CD14-positive monocyte (primary cell): ENCODE measurements around the gene PCP4L1. TPM values are rescaled to one million over a fixed set of nuclear protein-coding genes. Genes with fewer than 3 reads are reported as not detected.
"Not testable (repeated sequence)": the region's sequence is repeated elsewhere in the genome, so short reads cannot be mapped to it uniquely, and the experiment has no call there.

Experiments
- DNase-seq, 3 donors: peaks; one replicate each; pipeline ENCODE4 v3.0.0-alpha.2; 2011 to 2022
- H2AFZ ChIP-seq: 2 replicates; pipeline ENCODE4 v1.6.0; 2012; ENCODE audit warnings: mild to moderate bottlenecking, low read depth, low read length, inconsistent platforms; ENCODE audit not compliant: insufficient read depth, poor library complexity, severe bottlenecking
- H3K27ac ChIP-seq, 2 donors: 1 replicate in 1 of 2; 2 replicates in 1 of 2; pipeline ENCODE4 v1.5.1; 2012 to 2013; ENCODE audit warnings: low read length in 2 of 2, control low read depth in 1 of 2, inconsistent platforms in 1 of 2, low read depth in 1 of 2, mild to moderate bottlenecking in 1 of 2
- H3K27me3 ChIP-seq, 2 donors: one replicate each; pipeline versions ENCODE4 v1.6.0 to v1.6.1; 2011 to 2013; ENCODE audit warnings: low read length in 2 of 2; ENCODE audit not compliant: control insufficient read depth in 2 of 2, insufficient read depth in 2 of 2
- H3K36me3 ChIP-seq, 2 donors: replicated peaks in 1 of 2; 1 replicate in 1 of 2; 2 replicates in 1 of 2; pipeline versions ENCODE4 v1.5.1 to v1.6.1; 2012 to 2013; ENCODE audit warnings: low read length in 2 of 2, control low read depth in 1 of 2, inconsistent platforms in 1 of 2, mild to moderate bottlenecking in 1 of 2; ENCODE audit not compliant: insufficient read depth in 2 of 2, control insufficient read depth in 1 of 2
- H3K4me1 ChIP-seq, 2 donors: 1 replicate in 1 of 2; 2 replicates in 1 of 2; pipeline versions ENCODE4 v1.5.1 to v1.6.1; 2012 to 2013; ENCODE audit warnings: low read length in 2 of 2, control low read depth in 1 of 2, inconsistent platforms in 1 of 2, mild to moderate bottlenecking in 1 of 2, moderate library complexity in 1 of 2; ENCODE audit not compliant: insufficient read depth in 2 of 2, control insufficient read depth in 1 of 2
- H3K4me2 ChIP-seq: replicated peaks from 2 replicates; pipeline ENCODE3; 2012; ENCODE audit warnings: low read length, moderate library complexity, mild to moderate bottlenecking; ENCODE audit not compliant: poor library complexity, severe bottlenecking; ENCODE audit errors: extremely low read depth
- H3K4me3 ChIP-seq, 3 experiments: fragments of 200-600 bp in 1 of 3; sonication (generic) in 1 of 3; replicated peaks in 1 of 3; 1 replicate in 2 of 3; 2 replicates in 1 of 3; pipeline ENCODE4 v1.5.1; 2011 to 2013; ENCODE audit warnings: low read length in 3 of 3, mild to moderate bottlenecking in 3 of 3, control low read depth in 2 of 3, low read depth in 2 of 3, inconsistent platforms in 1 of 3, moderate library complexity in 1 of 3
- H3K79me2 ChIP-seq: 2 replicates; pipeline ENCODE4 v1.6.0; 2012; ENCODE audit warnings: mild to moderate bottlenecking, control low read depth, inconsistent platforms, low read length, moderate library complexity; ENCODE audit not compliant: insufficient read depth
- H3K9ac ChIP-seq: 2 replicates; pipeline ENCODE4 v1.6.0; 2017; ENCODE audit warnings: low read length, mild to moderate bottlenecking; ENCODE audit not compliant: insufficient read depth, poor library complexity, severe bottlenecking
- H3K9me3 ChIP-seq, 2 donors: replicated peaks in 1 of 2; 1 replicate in 1 of 2; 2 replicates in 1 of 2; pipeline versions ENCODE4 v1.5.1 to v1.6.1; 2012 to 2013; ENCODE audit warnings: low read length in 2 of 2, control low read depth in 1 of 2; ENCODE audit not compliant: control insufficient read depth in 1 of 2, insufficient read depth in 1 of 2
- H4K20me1 ChIP-seq: 2 replicates; pipeline ENCODE4 v1.6.0; 2012; ENCODE audit warnings: mild to moderate bottlenecking, low read length, control low read depth, moderate library complexity; ENCODE audit not compliant: insufficient read depth
- H3K27ac Mint-ChIP-seq, 7 donors: one replicate each; pipeline ENCODE4 v1.8.0; 2020; ENCODE audit warnings: mild to moderate bottlenecking in 7 of 7, mixed read lengths in 7 of 7, moderate library complexity in 6 of 7, inconsistent platforms in 2 of 7
- H3K27me3 Mint-ChIP-seq, 3 donors: one replicate each; pipeline ENCODE4 v1.8.0; 2021 to 2022; ENCODE audit warnings: low read depth in 3 of 3, mild to moderate bottlenecking in 3 of 3, mixed read lengths in 3 of 3, moderate library complexity in 3 of 3, inconsistent platforms in 1 of 3
- H3K36me3 Mint-ChIP-seq, 2 donors: one replicate each; pipeline ENCODE4 v1.8.0; 2020; ENCODE audit warnings: mixed read lengths in 2 of 2, inconsistent platforms in 1 of 2, mild to moderate bottlenecking in 1 of 2
- H3K4me1 Mint-ChIP-seq: one replicate; pipeline ENCODE4 v1.8.0; 2020; ENCODE audit warnings: mild to moderate bottlenecking, mixed read lengths
- H3K4me3 Mint-ChIP-seq, 2 donors: one replicate each; pipeline ENCODE4 v1.8.0; 2020; ENCODE audit warnings: mild to moderate bottlenecking in 2 of 2, mixed read lengths in 2 of 2, moderate library complexity in 1 of 2
- H3K9me3 Mint-ChIP-seq, 7 donors: one replicate each; pipeline ENCODE4 v1.8.0; 2020 to 2022; ENCODE audit warnings: mixed read lengths in 7 of 7, mild to moderate bottlenecking in 6 of 7, moderate library complexity in 6 of 7, inconsistent platforms in 2 of 7
- CTCF ChIP-seq: fragments of 200-600 bp; IDR thresholded peaks from one replicate; pipeline ENCODE4 v1.8.0; 2022; ENCODE audit warnings: antibody characterized with exemption, mild to moderate bottlenecking
- WGBS: methylation state at CpG from one replicate; pipeline ENCODE4 v1.1.5; 2013; ENCODE audit warnings: missing lambda C conversion rate; ENCODE audit not compliant: insufficient coverage; 5-methylcytosine and 5-hydroxymethylcytosine counted together
- intact Hi-C, 2 donors: fragments of 100-400 bp; cut with micrococcal nuclease; formaldehyde crosslinking; loops; one replicate each; pipeline versions ENCODE4 v1.15.0 to v1.15.1; 2023
- polyA plus RNA-seq, 3 donors: library from polyadenylated mRNA; depleted of rRNA in 1 of 3; unstranded in 2 of 3; stranded (reverse) in 1 of 3; fragments of 300-500 nt in 2 of 3; fragments of >200 nt in 1 of 3; fragmentation: Illumina TruSeq in 2 of 3; gene quantifications; 1 replicate in 2 of 3; 2 replicates in 1 of 3; pipeline ENCODE4 v1.2.3, GENCODE V29; 2012 to 2021

The PCP4L1 gene
- polyA plus RNA-seq, 3 donors: not detected

- H3K36me3 Mint-ChIP-seq: no peaks in the 10 kb centered on the region
- peak in 2 of 3 donors; percentile 50 to 71 for DNase-seq
- Histone ChIP-seq H2AFZ (no peak overlapping the region), H3K79me2 (no peaks in the 10 kb centered on the region), H3K9ac (no peak overlapping the region), H3K27ac (no peak overlapping the region), H3K27me3 (no peaks in the 10 kb centered on the region), H3K4me1 (peaks cover 6 to 13% of the 10 kb centered on the region in 2 donors), H3K36me3 (no peaks in the 10 kb centered on the region), H3K4me2 (no peak overlapping the region), H3K4me3 (no peak overlapping the region), H4K20me1 (no peaks in the 10 kb centered on the region), H3K9me3 (no peaks in the 10 kb centered on the region)
- H3K9me3 Mint-ChIP-seq: no peaks in the 10 kb centered on the region
- H3K27ac Mint-ChIP-seq: no peak overlapping the region
- H3K4me1 Mint-ChIP-seq: peaks cover 12% of the 10 kb centered on the region
- no peak overlapping the region for H3K4me3 Mint-ChIP-seq
- TF ChIP-seq CTCF: no peak
- 0% methylated on average over 1 of the region's 2 CpGs for WGBS
- intact Hi-C loops: no loop called here
- peaks cover 0 to 4% (median 0%) of the 10 kb centered on the region in 3 donors for H3K27me3 Mint-ChIP-seq
These were observed 16.2 kb upstream of the PCP4L1 start for GRCh38 chr1:161242313-161242712.

GRCh38 chr1:161244888-161245287 is 13.7 kb upstream of the PCP4L1 start:
- Mint-ChIP-seq H3K4me1 (peaks cover 12% of the 10 kb centered on the region), H3K27me3 (peaks cover 0 to under 1% (median 0%) of the 10 kb centered on the region in 3 donors), H3K36me3 (no peaks in the 10 kb centered on the region), H3K9me3 (peaks cover under 1 to 3% (median 1%) of the 10 kb centered on the region in 7 donors), H3K4me3 (no peak overlapping the region), H3K27ac (no peak overlapping the region)
- Histone ChIP-seq H3K36me3 (no peaks in the 10 kb centered on the region), H4K20me1 (no peaks in the 10 kb centered on the region), H3K27ac (no peak overlapping the region), H3K79me2 (no peaks in the 10 kb centered on the region), H3K9ac (no peak overlapping the region), H3K9me3 (no peaks in the 10 kb centered on the region), H2AFZ (no peak overlapping the region), H3K27me3 (no peaks in the 10 kb centered on the region), H3K4me1 (peaks cover 6 to 13% of the 10 kb centered on the region in 2 donors), H3K4me2 (no peak overlapping the region), H3K4me3 (no peak overlapping the region)
- WGBS: 100% methylated on average over 4 of the region's 4 CpGs
- no peak for TF ChIP-seq CTCF
- intact Hi-C loops: no loop called here
- no peak for DNase-seq

- H3K4me1 Mint-ChIP-seq, H3K27me3 Mint-ChIP-seq, H3K27me3 ChIP-seq, H4K20me1 ChIP-seq, H2AFZ ChIP-seq, H3K4me3 Mint-ChIP-seq, DNase-seq, H3K27ac ChIP-seq, H3K36me3 ChIP-seq, H3K27ac Mint-ChIP-seq, intact Hi-C loops, H3K79me2 ChIP-seq, H3K36me3 Mint-ChIP-seq, H3K9ac ChIP-seq, H3K4me3 ChIP-seq, H3K4me2 ChIP-seq, H3K4me1 ChIP-seq, H3K9me3 ChIP-seq: not testable (repeated sequence)
- WGBS: 97% methylated on average over 5 of the region's 5 CpGs
- peaks cover 3 to 12% (median 7%) of the 10 kb centered on the region in 7 donors for H3K9me3 Mint-ChIP-seq
These were observed 8.4 kb upstream of the PCP4L1 start for GRCh38 chr1:161250100-161250499.
